Ascending aorta (tissue), 2 donors: Measurements from ENCODE around the gene ERVW-1. TPM values are rescaled to one million over a fixed set of nuclear protein-coding genes. Genes with fewer than 3 reads are reported as not detected.

Source experiments
- DNase-seq, 2 donors: peaks; one replicate each; pipeline ENCODE4 v3.0.0-alpha.2; 2019; ENCODE audit warnings: low spot score in 2 of 2
- H3K27ac ChIP-seq, 2 donors: fragments of 200-600 bp; sonication (generic); one replicate each; pipeline ENCODE4 v1.5.1; 2016 to 2017; ENCODE audit warnings: mild to moderate bottlenecking in 1 of 2
- H3K27me3 ChIP-seq: fragments of 200-600 bp; sonication (generic); one replicate; pipeline ENCODE4 v1.5.1; 2017
- H3K36me3 ChIP-seq, 2 donors: fragments of 200-600 bp; sonication (generic); one replicate each; pipeline ENCODE4 v1.5.1; 2016
- H3K4me1 ChIP-seq, 2 donors: fragments of 200-600 bp; sonication (generic); one replicate each; pipeline ENCODE4 v1.5.1; 2016 to 2017; ENCODE audit warnings: mild to moderate bottlenecking in 1 of 2
- H3K4me3 ChIP-seq, 2 donors: fragments of 200-600 bp; sonication (generic); one replicate each; pipeline ENCODE4 v1.5.1; 2016 to 2017; ENCODE audit warnings: mild to moderate bottlenecking in 1 of 2
- H3K9me3 ChIP-seq, 2 donors: fragments of 200-600 bp; sonication (generic); one replicate each; pipeline ENCODE4 v1.5.1; 2016
- intact Hi-C: fragments of 100-400 bp; cut with DNase I; formaldehyde crosslinking; loops from one replicate; pipeline ENCODE4 v1.15.1; 2023
- total RNA-seq: library from RNA; depleted of rRNA; stranded (reverse); fragments of >200 nt; gene quantifications from one replicate; pipeline ENCODE4 v1.1.0, GENCODE V29; 2016
- TF ChIP-seq, protein P1 (sequence below), 3 experiments: fragments of 200-600 bp in 2 of 3; fragments of 450-650 bp in 1 of 3; sonication (generic) in 2 of 3; IDR thresholded peaks; one replicate each; pipeline ENCODE4 v1.5.1; 2016 to 2019; ENCODE audit warnings: antibody characterized with exemption in 3 of 3, mild to moderate bottlenecking in 1 of 3, moderate library complexity in 1 of 3

Gene ERVW-1
- total RNA-seq, 1 donor from 2014 or later: not detected

- no peak for DNase-seq
- Histone ChIP-seq H3K27ac (no peak overlapping the region), H3K9me3 (no peaks in the 10 kb centered on the region), H3K36me3 (no peaks in the 10 kb centered on the region), H3K27me3 (no peaks in the 10 kb centered on the region), H3K4me1 (no peaks in the 10 kb centered on the region), H3K4me3 (no peak overlapping the region)
- intact Hi-C loops: no loop called here
- TF ChIP-seq, protein P1, sequence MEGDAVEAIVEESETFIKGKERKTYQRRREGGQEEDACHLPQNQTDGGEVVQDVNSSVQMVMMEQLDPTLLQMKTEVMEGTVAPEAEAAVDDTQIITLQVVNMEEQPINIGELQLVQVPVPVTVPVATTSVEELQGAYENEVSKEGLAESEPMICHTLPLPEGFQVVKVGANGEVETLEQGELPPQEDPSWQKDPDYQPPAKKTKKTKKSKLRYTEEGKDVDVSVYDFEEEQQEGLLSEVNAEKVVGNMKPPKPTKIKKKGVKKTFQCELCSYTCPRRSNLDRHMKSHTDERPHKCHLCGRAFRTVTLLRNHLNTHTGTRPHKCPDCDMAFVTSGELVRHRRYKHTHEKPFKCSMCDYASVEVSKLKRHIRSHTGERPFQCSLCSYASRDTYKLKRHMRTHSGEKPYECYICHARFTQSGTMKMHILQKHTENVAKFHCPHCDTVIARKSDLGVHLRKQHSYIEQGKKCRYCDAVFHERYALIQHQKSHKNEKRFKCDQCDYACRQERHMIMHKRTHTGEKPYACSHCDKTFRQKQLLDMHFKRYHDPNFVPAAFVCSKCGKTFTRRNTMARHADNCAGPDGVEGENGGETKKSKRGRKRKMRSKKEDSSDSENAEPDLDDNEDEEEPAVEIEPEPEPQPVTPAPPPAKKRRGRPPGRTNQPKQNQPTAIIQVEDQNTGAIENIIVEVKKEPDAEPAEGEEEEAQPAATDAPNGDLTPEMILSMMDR (IDR thresholded peaks at IDR 0.05): no peak
Observed at GRCh38 chr7:92436612-92437445, 40.9 kb downstream of the ERVW-1 start.

DNA sequence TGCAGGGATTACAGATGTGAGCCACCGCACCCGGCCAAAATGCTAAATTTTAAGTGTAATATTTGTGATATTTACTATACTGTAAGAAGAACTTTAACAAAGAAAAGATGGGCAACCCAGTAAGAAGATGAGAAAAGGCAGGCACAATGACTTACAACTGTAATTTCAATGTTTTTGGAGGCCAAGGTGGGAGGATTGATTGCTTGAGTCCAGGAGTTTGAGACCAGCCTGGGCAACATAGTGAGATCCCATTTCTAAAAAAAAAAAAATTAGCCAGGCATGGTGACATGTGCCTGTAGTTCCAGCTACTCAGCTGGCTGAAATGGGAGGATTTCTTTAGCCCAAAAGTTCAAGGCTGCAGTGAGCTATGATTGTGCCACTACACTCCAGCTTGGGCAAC lies 42.2 kb downstream of the ERVW-1 start:
- no peak for DNase-seq
- H3K27ac ChIP-seq: no peak overlapping the region
- H3K9me3 ChIP-seq: no peaks in the 10 kb centered on the region
- H3K27me3 ChIP-seq: no peaks in the 10 kb centered on the region
- intact Hi-C loops: no loop called here
- H3K4me3 ChIP-seq: no peak overlapping the region
- H3K36me3 ChIP-seq: no peaks in the 10 kb centered on the region
- TF ChIP-seq, protein P1 (IDR thresholded peaks at IDR 0.05): no peak
- H3K4me1 ChIP-seq: no peaks in the 10 kb centered on the region

DNA sequence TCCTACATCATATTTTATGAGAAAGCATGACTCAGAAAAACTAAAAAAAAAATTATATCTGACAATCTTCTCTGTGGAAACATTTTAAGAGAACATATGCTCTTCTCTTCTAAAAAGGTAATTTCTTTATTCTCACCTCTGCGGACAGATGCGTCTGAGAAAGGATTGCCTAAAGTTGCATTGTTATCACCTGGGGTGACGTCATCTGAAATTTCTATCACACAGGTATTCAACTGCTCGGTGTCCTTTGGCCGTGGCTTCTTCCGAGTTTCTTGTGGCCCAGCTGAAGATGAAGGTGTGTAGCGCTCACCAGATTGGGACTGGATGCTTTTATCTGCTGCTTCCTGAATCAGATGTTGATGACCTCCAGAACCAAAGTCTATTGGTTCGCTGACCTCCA lies 44.7 kb downstream of the ERVW-1 start:
- no peak for DNase-seq
- Histone ChIP-seq H3K36me3 (no peaks in the 10 kb centered on the region), H3K4me3 (no peak overlapping the region), H3K27me3 (no peaks in the 10 kb centered on the region), H3K4me1 (no peaks in the 10 kb centered on the region), H3K9me3 (no peaks in the 10 kb centered on the region), H3K27ac (no peak overlapping the region)
- TF ChIP-seq, protein P1 (IDR thresholded peaks at IDR 0.05): no peak
- intact Hi-C loops: no loop called here

DNA sequence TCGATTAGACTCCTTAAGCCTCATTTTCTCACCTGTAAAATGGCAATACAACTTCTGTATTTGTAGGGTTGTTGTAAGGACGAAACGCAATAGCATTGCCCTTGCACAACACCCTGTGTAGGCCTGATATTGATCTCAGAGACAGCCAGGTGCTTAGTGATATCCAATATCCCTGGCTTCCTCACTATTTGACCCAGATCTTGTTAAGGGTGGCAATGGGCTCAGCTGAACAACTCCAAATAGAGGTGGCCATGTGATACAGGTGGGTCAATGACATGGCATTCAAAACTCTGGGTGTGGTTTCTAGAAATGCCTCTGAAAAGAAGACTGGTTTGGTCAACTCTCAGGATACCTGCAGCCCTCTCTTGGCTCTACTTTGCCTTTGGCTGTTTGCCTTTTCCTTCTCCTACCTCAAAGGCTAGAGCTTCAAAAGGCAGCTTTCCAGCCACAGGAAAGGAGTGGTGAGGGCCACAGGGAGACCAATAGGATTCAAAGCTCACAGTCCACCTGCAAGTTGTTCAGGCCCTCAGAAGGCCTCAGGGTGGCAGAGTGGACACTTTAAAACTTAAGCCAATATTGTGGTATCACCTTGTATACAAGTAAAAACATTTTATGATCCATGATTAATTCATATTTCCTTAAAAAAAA lies 45.3 kb downstream of the ERVW-1 start:
- intact Hi-C loops: no loop called here
- no peak overlapping the region for H3K4me3 ChIP-seq

DNA sequence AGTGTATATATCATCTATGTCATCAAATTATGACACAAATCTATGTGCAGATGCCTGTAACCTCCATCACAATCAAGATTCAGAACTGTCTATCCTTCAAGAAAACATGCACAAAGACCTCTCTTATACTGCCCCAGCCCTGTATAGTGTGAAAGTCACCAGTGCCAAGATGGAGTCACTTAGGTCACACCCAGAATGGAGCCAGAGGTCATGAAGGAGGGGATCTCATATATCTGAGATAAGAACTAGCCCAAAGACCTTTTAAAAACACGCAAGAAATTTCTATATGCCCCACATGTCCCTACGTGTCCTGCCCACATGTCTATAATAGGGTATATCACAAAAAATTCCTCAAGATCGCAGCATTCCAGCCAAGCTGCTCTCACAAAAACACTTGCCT lies 50.6 kb downstream of the ERVW-1 start:
- no peak for DNase-seq
- TF ChIP-seq, protein P1 (IDR thresholded peaks at IDR 0.05): no peak
- Histone ChIP-seq H3K4me3 (no peak overlapping the region), H3K36me3 (no peaks in the 10 kb centered on the region), H3K27ac (no peak overlapping the region), H3K9me3 (no peaks in the 10 kb centered on the region), H3K27me3 (no peaks in the 10 kb centered on the region), H3K4me1 (no peaks in the 10 kb centered on the region)
- intact Hi-C loops: no loop called here

More for the DNA sequence above, 45.3 kb downstream of the ERVW-1 start:
- Histone ChIP-seq H3K9me3 (no peaks in the 10 kb centered on the region), H3K4me1 (no peaks in the 10 kb centered on the region), H3K27me3 (no peaks in the 10 kb centered on the region), H3K27ac (no peak overlapping the region), H3K36me3 (no peaks in the 10 kb centered on the region)
- TF ChIP-seq, protein P1 (IDR thresholded peaks at IDR 0.05): no peak
- no peak for DNase-seq
